HG03064 (cell line): ENCODE data around the gene FHOD3.

Experiments
- ATAC-seq: cut with Tn5 transposase; IDR thresholded peaks from one replicate; pipeline ENCODE4 v1.9.1; 2021; ENCODE audit warnings: low read depth; ENCODE audit not compliant: unreplicated experiment

FHOD3 gene

GRCh38 chr18:36295880-36296301 lies 1.6 kb upstream of the FHOD3 start:
- ATAC-seq: no peak

GRCh38 chr18:36296650-36297416 lies 680 bp upstream of the FHOD3 start:
- ATAC-seq: no peak

- no peak for ATAC-seq
Measured at GRCh38 chr18:36298126-36298741, 721 bp downstream of the FHOD3 start.

- ATAC-seq: no peak
Measured at GRCh38 chr18:36299015-36299414, 1.5 kb downstream of the FHOD3 start.

- no peak for ATAC-seq
Measured at GRCh38 chr18:36300211-36300610, 2.7 kb downstream of the FHOD3 start.

- no peak for ATAC-seq
Measured at GRCh38 chr18:36301884-36302283, 4.4 kb downstream of the FHOD3 start.

GRCh38 chr18:36302676-36303075 lies 5.2 kb downstream of the FHOD3 start:
- ATAC-seq: no peak

- no peak for ATAC-seq
Measured at GRCh38 chr18:36303211-36303844, 5.8 kb downstream of the FHOD3 start.

GRCh38 chr18:36304723-36305122 lies 7.2 kb downstream of the FHOD3 start:
- ATAC-seq: no peak

GRCh38 chr18:36305375-36305774 lies 7.9 kb downstream of the FHOD3 start:
- ATAC-seq: no peak

GRCh38 chr18:36307513-36307912 lies 10.0 kb downstream of the FHOD3 start:
- ATAC-seq: no peak

GRCh38 chr18:36308711-36309435 lies 11.4 kb downstream of the FHOD3 start:
- no peak for ATAC-seq

- no peak for ATAC-seq
Measured at GRCh38 chr18:36309436-36310391, 12.2 kb downstream of the FHOD3 start.

- no peak for ATAC-seq
Measured at GRCh38 chr18:36311026-36311570, 13.6 kb downstream of the FHOD3 start.

GRCh38 chr18:36312806-36313395 lies 15.4 kb downstream of the FHOD3 start:
- ATAC-seq: no peak

- no peak for ATAC-seq
Measured at GRCh38 chr18:36314098-36314497, 16.6 kb downstream of the FHOD3 start.

GRCh38 chr18:36314754-36315153 lies 17.2 kb downstream of the FHOD3 start:
- no peak for ATAC-seq

- ATAC-seq: no peak
Measured at GRCh38 chr18:36315736-36316135, 18.2 kb downstream of the FHOD3 start.

- ATAC-seq: no peak
Measured at GRCh38 chr18:36316246-36316645, 18.7 kb downstream of the FHOD3 start.
